ENCODE data around the gene DCC.

DNA sequence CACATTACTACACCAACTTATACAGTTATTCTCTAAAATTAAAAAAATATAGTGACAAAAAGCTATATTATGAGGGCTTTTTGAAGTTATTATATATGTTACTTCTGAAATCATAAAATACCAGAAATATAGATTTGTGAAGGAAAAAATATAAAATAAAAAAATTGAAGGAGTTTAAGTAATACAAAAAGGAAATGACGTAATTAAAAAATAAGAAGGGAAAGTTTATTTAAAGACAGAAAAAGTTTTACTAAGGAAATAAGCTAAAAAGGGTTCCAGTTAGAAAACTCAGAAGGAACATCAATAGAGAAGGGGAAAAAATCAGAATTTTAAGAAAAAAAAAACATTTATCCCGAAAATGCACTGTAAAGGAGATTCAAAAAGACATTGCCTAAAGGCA lies 1187.4 kb downstream of the DCC start:
- TF ChIP-seq POLR2A (IDR thresholded peaks at IDR 0.05) = no peak
- TF ChIP-seq, protein P1, sequence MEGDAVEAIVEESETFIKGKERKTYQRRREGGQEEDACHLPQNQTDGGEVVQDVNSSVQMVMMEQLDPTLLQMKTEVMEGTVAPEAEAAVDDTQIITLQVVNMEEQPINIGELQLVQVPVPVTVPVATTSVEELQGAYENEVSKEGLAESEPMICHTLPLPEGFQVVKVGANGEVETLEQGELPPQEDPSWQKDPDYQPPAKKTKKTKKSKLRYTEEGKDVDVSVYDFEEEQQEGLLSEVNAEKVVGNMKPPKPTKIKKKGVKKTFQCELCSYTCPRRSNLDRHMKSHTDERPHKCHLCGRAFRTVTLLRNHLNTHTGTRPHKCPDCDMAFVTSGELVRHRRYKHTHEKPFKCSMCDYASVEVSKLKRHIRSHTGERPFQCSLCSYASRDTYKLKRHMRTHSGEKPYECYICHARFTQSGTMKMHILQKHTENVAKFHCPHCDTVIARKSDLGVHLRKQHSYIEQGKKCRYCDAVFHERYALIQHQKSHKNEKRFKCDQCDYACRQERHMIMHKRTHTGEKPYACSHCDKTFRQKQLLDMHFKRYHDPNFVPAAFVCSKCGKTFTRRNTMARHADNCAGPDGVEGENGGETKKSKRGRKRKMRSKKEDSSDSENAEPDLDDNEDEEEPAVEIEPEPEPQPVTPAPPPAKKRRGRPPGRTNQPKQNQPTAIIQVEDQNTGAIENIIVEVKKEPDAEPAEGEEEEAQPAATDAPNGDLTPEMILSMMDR (IDR thresholded peaks at IDR 0.05) = no peak
